Lung (tissue), 12 donors: ENCODE results near the gene DKK2. TPM values are rescaled to one million over a fixed set of nuclear protein-coding genes. Genes with fewer than 3 reads are reported as not detected.

ENCODE experiments used
- ATAC-seq: fragments of 200-7000 bp; cut with Tn5 transposase; one replicate; pipeline ENCODE4 v1.9.1; 2020; ENCODE audit warnings: moderate number of reproducible peaks; ENCODE audit not compliant: insufficient read depth, low FRiP score
- DNase-seq, 3 donors: peaks; one replicate each; pipeline ENCODE4 v3.0.0-alpha.2; 2013 to 2017
- H3K27ac ChIP-seq, 2 donors: one replicate each; pipeline ENCODE4 v1.5.1; 2013; ENCODE audit warnings: mild to moderate bottlenecking in 2 of 2, moderate library complexity in 2 of 2, control low read depth in 1 of 2, inconsistent platforms in 1 of 2, low read depth in 1 of 2, low read length in 1 of 2
- H3K27me3 ChIP-seq, 3 donors: one replicate each; pipeline ENCODE4 v1.5.1; 2013; ENCODE audit warnings: low read length in 2 of 3; ENCODE audit not compliant: control insufficient read depth in 3 of 3, insufficient read depth in 3 of 3
- H3K36me3 ChIP-seq, 4 donors: one replicate each; pipeline ENCODE4 v1.5.1; 2013; ENCODE audit warnings: low read length in 4 of 4, mild to moderate bottlenecking in 1 of 4, moderate library complexity in 1 of 4; ENCODE audit not compliant: control insufficient read depth in 4 of 4, insufficient read depth in 4 of 4
- H3K4me1 ChIP-seq, 5 donors: one replicate each; pipeline ENCODE4 v1.5.1; 2013; ENCODE audit warnings: low read length in 5 of 5, mild to moderate bottlenecking in 2 of 5, moderate library complexity in 1 of 5; ENCODE audit not compliant: control insufficient read depth in 5 of 5, insufficient read depth in 5 of 5
- H3K4me3 ChIP-seq: one replicate; pipeline ENCODE4 v1.5.1; 2013; ENCODE audit warnings: mild to moderate bottlenecking, control low read depth, moderate library complexity
- H3K9ac ChIP-seq, 2 donors: one replicate each; pipeline ENCODE4 v1.5.1; 2013; ENCODE audit warnings: low read length in 2 of 2, control low read depth in 1 of 2; ENCODE audit not compliant: insufficient read depth in 1 of 2
- H3K9me3 ChIP-seq, 4 donors: one replicate each; pipeline ENCODE4 v1.5.1; 2013; ENCODE audit warnings: low read length in 3 of 4, mild to moderate bottlenecking in 1 of 4, moderate library complexity in 1 of 4; ENCODE audit not compliant: control insufficient read depth in 4 of 4, insufficient read depth in 3 of 4
- CTCF ChIP-seq: IDR thresholded peaks from 2 replicates; pipeline ENCODE4 v1.5.1; 2012; ENCODE audit warnings: mild to moderate bottlenecking; ENCODE audit errors: control extremely low read depth, extremely low read depth
- WGBS, 2 donors: extraction: QIAGEN DNeasy Blood & Tissue Kit; methylation state at CpG; one replicate each; pipeline ENCODE4 v1.1.7; 2013; 5-methylcytosine and 5-hydroxymethylcytosine counted together
- polyA plus RNA-seq, 2 donors: library from polyadenylated mRNA; stranded (reverse); fragments of 200-250 nt; gene quantifications; one replicate each; pipeline ENCODE4 v1.2.1, GENCODE V29; 2013
- total RNA-seq, 2 donors: library from RNA; depleted of rRNA in 1 of 2; stranded (reverse); fragments of >200 nt in 1 of 2; gene quantifications; one replicate each; pipeline ENCODE4 v1.2.1, GENCODE V29; 2014 to 2021
- donor health status: control.
- donor health status: control.
- donor health status: Bipolar disorder and iron deficiency.
- donor health status: healthy.
- donor health status: DM: yes; HTN: yes; CAD: no.

DKK2 gene
- total and polyA plus RNA-seq, 4 donors: 2.6 to 16.1 (median 4.7) TPM

GRCh38 chr4:106979476-106979875, 56.6 kb downstream of the DKK2 start:
- WGBS, 2 donors: 87 to 92% methylated on average over 4 of the region's 4 CpGs
- DNase-seq (no peak), ATAC-seq (no peak)
- TF ChIP-seq CTCF: no peak
- H3K4me1 ChIP-seq: no peaks in the 10 kb centered on the region
- no peaks in the 10 kb centered on the region for H3K36me3 ChIP-seq
- H3K27me3 ChIP-seq: no peaks in the 10 kb centered on the region
- no peak overlapping the region for H3K9ac ChIP-seq
- H3K4me3 ChIP-seq: no peak overlapping the region
- no peak overlapping the region for H3K27ac ChIP-seq
- H3K9me3 ChIP-seq: no peaks in the 10 kb centered on the region

GRCh38 chr4:106978046-106978774, 57.9 kb downstream of the DKK2 start:
- no peaks in the 10 kb centered on the region for H3K36me3 ChIP-seq
- no peak for ATAC-seq
- peak in 1 of 3 donors; percentile 24 for DNase-seq
- H3K4me1 ChIP-seq: no peaks in the 10 kb centered on the region
- H3K27me3 ChIP-seq: no peaks in the 10 kb centered on the region
- H3K27ac ChIP-seq: no peak overlapping the region
- 48 to 57% methylated on average over 14 of the region's 14 CpGs for WGBS, 2 donors
- H3K9ac ChIP-seq: no peak overlapping the region
- no peak overlapping the region for H3K4me3 ChIP-seq
- no peak for TF ChIP-seq CTCF
- peaks cover 0 to 3% (median 0%) of the 10 kb centered on the region in 4 donors for H3K9me3 ChIP-seq

- H3K27ac ChIP-seq: no peak overlapping the region
- H3K9ac ChIP-seq: no peak overlapping the region
- no peaks in the 10 kb centered on the region for H3K36me3 ChIP-seq
- DNase-seq: peak in 2 of 3 donors; percentile 46 to 55
- peaks cover 0 to 3% (median 0%) of the 10 kb centered on the region in 4 donors for H3K9me3 ChIP-seq
- H3K27me3 ChIP-seq: no peaks in the 10 kb centered on the region
- ATAC-seq: no peak
- 85 to 97% methylated on average over 1 of the region's 1 CpG for WGBS, 2 donors
- TF ChIP-seq CTCF: no peak
- peaks cover 0 to 3% (median 0%) of the 10 kb centered on the region in 5 donors for H3K4me1 ChIP-seq
- no peak overlapping the region for H3K4me3 ChIP-seq
These were observed 64.5 kb downstream of the DKK2 start for GRCh38 chr4:106971636-106972035.
